ENCODE data around the gene OSBPL2. TPM values are rescaled to one million over a fixed set of nuclear protein-coding genes. Genes with fewer than 3 reads are reported as not detected.

OSBPL2 gene
- total and polyA plus RNA-seq, 9 of the 15 experiments (the other 6 are each of a cell fraction or from before 2014, with no cell fraction given), result 2.5 to 25.6 (median 14.1) TPM

GRCh38 chr20:62262064-62262463, 23.7 kb downstream of the OSBPL2 start:
- ChIA-PET POLR2A (interaction anchor here (0.8 kb wide), 2 partner anchors 12 to 20 kb away, joined by 3 read pairs; no protein-coding TSS in a partner anchor), CTCF (ENCODE audit: low intra/inter-chr PET ratio) (no interaction called here)
- DNase-seq (ENCODE audit: extremely low read depth in 1 of 4, low spot score in 3 of 4) (no peak), ATAC-seq (no peak), FAIRE-seq (no peak)
- Histone ChIP-seq H3K36me3 (ENCODE audit: control insufficient read depth, insufficient read depth, low read length) (peaks cover 38% of the 10 kb centered on the region; the same call in 2 of the 3 replicates), H3K79me2 (ENCODE audit: control insufficient read depth, insufficient read depth, low read length) (no peaks in the 10 kb centered on the region), H3K27me3 (ENCODE audit: control insufficient read depth in 2 of 2, insufficient read depth in 2 of 2, low read length in 2 of 2) (no peaks in the 10 kb centered on the region), H3K4me1 (replicated peaks in 1 of 2; ENCODE audit: control insufficient read depth in 2 of 2, insufficient read depth in 2 of 2, low read length in 2 of 2) (peaks cover 0 to 10% of the 10 kb centered on the region in 2 experiments; a peak in 2 of 5 replicates), H3K9ac (ENCODE audit: insufficient read depth in 1 of 2, low read depth in 2 of 2, low read length in 2 of 2) (peak overlapping the region in 1 of 2 experiments; percentile 56; a peak in 1 of 4 replicates), H3K4me2 (ENCODE audit: insufficient read depth, low read length) (no peak overlapping the region), H3K9me3 (replicated peaks; ENCODE audit: control insufficient read depth, insufficient read depth, low read depth, low read length) (no peaks in the 10 kb centered on the region), H2AFZ (ENCODE audit: low read depth, low read length) (no peak overlapping the region), H3K9me1 (ENCODE audit: control insufficient read depth, insufficient read depth, low read length) (no peaks in the 10 kb centered on the region), H3K27ac (ENCODE audit: extremely low read depth, low read depth, low read length) (no peak overlapping the region), H3K4me3 (no peak overlapping the region), H4K20me1 (replicated peaks; ENCODE audit: control insufficient read depth, insufficient read depth, low read length) (peaks cover 10% of the 10 kb centered on the region; the same call in 1 of the 2 replicates)
- TF ChIP-seq ZBTB12 (CRISPR knock-in tag; IDR thresholded peaks at IDR 0.05) (no peak), ILK (tag; IDR thresholded peaks at IDR 0.05; ENCODE audit: borderline replicate concordance, low read depth) (no peak), MCM7 (IDR thresholded peaks at IDR 0.05) (no peak), TAF15 (IDR thresholded peaks at IDR 0.05; ENCODE audit: low read depth, low read length) (no peak)
- in situ Hi-C loops (cut with MboI), result no loop called here
- 81% methylated on average over 7 of the region's 10 CpGs for WGBS (ENCODE audit: insufficient coverage, low coverage, missing lambda C conversion rate)
- no TSS peak for BruUV-seq (replicated peaks)
- intact Hi-C loops (cut with micrococcal nuclease), result no loop called here

DNA sequence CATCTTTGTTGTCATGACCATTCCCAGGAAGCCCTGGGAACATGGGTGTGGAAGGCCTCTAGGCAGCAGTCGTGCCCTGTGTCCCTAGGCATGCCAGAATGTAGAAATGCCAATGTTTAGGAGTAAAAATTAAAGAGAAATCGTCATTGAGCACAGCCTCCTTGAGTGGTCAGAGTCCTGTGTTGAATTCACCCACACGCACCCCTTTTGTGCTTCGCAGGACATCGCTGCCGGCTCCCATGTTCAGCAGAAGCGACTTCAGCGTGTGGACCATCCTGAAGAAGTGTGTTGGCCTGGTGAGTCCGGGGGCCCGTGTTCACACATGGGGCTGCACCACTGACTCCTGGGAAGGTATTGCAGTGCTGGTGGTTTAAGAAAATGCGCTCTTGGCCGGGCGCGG, 25.1 kb downstream of the OSBPL2 start:
- no TSS peak for BruUV-seq (replicated peaks)
- CTCF ChIA-PET (ENCODE audit: low intra/inter-chr PET ratio), result no interaction called here
- 79% methylated on average over 13 of the region's 14 CpGs for WGBS (ENCODE audit: insufficient coverage, low coverage, missing lambda C conversion rate)

More for the DNA sequence above, 25.1 kb downstream of the OSBPL2 start:
- TF ChIP-seq C11orf30 (IDR thresholded peaks at IDR 0.05; ENCODE audit: low read depth), result 0 out of 2 replicates have a peak, but pooled peaks have one; percentile 16
- peak; percentile 37; the same call in 1 of the 2 replicates for TF ChIP-seq NFE2 (IDR thresholded peaks at IDR 0.05; ENCODE audit: low read depth)
- no peak for TF ChIP-seq PML (IDR thresholded peaks at IDR 0.05; ENCODE audit: low read length)
- 0 out of 4 replicates have a peak, but pooled peaks of 1 of the 2 experiments have one; percentile 36 for TF ChIP-seq FOXK2 (conservative IDR thresholded peaks at IDR 0.05 in 1 of 2, IDR thresholded peaks at IDR 0.05 in 1 of 2; ENCODE audit: low read depth in 2 of 2)
- TF ChIP-seq, protein P1, sequence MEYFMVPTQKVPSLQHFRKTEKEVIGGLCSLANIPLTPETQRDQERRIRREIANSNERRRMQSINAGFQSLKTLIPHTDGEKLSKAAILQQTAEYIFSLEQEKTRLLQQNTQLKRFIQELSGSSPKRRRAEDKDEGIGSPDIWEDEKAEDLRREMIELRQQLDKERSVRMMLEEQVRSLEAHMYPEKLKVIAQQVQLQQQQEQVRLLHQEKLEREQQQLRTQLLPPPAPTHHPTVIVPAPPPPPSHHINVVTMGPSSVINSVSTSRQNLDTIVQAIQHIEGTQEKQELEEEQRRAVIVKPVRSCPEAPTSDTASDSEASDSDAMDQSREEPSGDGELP (CRISPR knock-in tag; IDR thresholded peaks at IDR 0.05; ENCODE audit: borderline replicate concordance), result no peak
- peak; percentile 47 for TF ChIP-seq MAFG (tag; conservative IDR thresholded peaks at IDR 0.05)
- peak; percentile 18; the same call in 1 of the 2 replicates for TF ChIP-seq MAFK (IDR thresholded peaks at IDR 0.05; ENCODE audit: low read length)
- TF ChIP-seq ZEB2 (IDR thresholded peaks at IDR 0.05), result no peak
- no peaks in the 10 kb centered on the region for H3K9me1 ChIP-seq (ENCODE audit: control insufficient read depth, insufficient read depth, low read length)
- H3K79me2 ChIP-seq (ENCODE audit: control insufficient read depth, insufficient read depth, low read length), result no peaks in the 10 kb centered on the region
- FAIRE-seq (no peak), DNase-seq (ENCODE audit: extremely low read depth in 1 of 4, low spot score in 3 of 4) (no peak), ATAC-seq (no peak)
- H2AFZ ChIP-seq (ENCODE audit: low read depth, low read length), result no peak overlapping the region
- H4K20me1 ChIP-seq (replicated peaks; ENCODE audit: control insufficient read depth, insufficient read depth, low read length), result 0 out of 2 replicates have a peak, but pooled peaks cover 6% of the 10 kb centered on the region
- H3K36me3 ChIP-seq (ENCODE audit: control insufficient read depth, insufficient read depth, low read length), result peaks cover 35% of the 10 kb centered on the region; the same call in 2 of the 3 replicates
- no peaks in the 10 kb centered on the region for H3K9me3 ChIP-seq (replicated peaks; ENCODE audit: control insufficient read depth, insufficient read depth, low read depth, low read length)
- no peaks in the 10 kb centered on the region for H3K27me3 ChIP-seq (ENCODE audit: control insufficient read depth in 2 of 2, insufficient read depth in 2 of 2, low read length in 2 of 2)
- no peak overlapping the region for H3K4me2 ChIP-seq (ENCODE audit: insufficient read depth, low read length)
- H3K27ac ChIP-seq (ENCODE audit: extremely low read depth, low read depth, low read length), result no peak overlapping the region
- POLR2A ChIA-PET, result interaction anchor here (0.9 to 1.1 kb wide), 2 partner anchors 9 to 17 kb away, joined by 3 to 4 read pairs; no protein-coding TSS in a partner anchor
- intact Hi-C loops (cut with micrococcal nuclease), result no loop called here
- in situ Hi-C loops (cut with MboI), result no loop called here
- peak overlapping the region in 1 of 2 experiments; percentile 77; a peak in 2 of 4 replicates for H3K9ac ChIP-seq (ENCODE audit: insufficient read depth in 1 of 2, low read depth in 2 of 2, low read length in 2 of 2)
- H3K4me1 ChIP-seq (replicated peaks in 1 of 2; ENCODE audit: control insufficient read depth in 2 of 2, insufficient read depth in 2 of 2, low read length in 2 of 2), result peaks cover 0 to 10% of the 10 kb centered on the region in 2 experiments; a peak in 2 of 5 replicates
- H3K4me3 ChIP-seq, result no peak overlapping the region

Measured in K562 (cell line).